Endodermal cell (in vitro differentiated cells): ENCODE results near the gene BMP8B. TPM values are rescaled to one million over a fixed set of nuclear protein-coding genes. Genes with fewer than 3 reads are reported as not detected.

Experiments
- DNase-seq: peaks from one replicate; pipeline ENCODE4 v3.0.0-alpha.2; 2017
- H3K27ac ChIP-seq: 2 replicates; pipeline ENCODE4 v1.5.1; 2013; ENCODE audit warnings: mild to moderate bottlenecking, low read depth, low read length, moderate library complexity
- H3K27me3 ChIP-seq: 2 replicates; pipeline ENCODE4 v1.6.1; 2013; ENCODE audit warnings: mild to moderate bottlenecking, low read length, moderate library complexity; ENCODE audit not compliant: insufficient read depth, control insufficient read depth, poor library complexity, severe bottlenecking
- H3K36me3 ChIP-seq: 2 replicates; pipeline ENCODE4 v1.7.0; 2013; ENCODE audit warnings: mild to moderate bottlenecking, low read length, moderate library complexity; ENCODE audit not compliant: control insufficient read depth, insufficient read depth
- H3K4me1 ChIP-seq: one replicate; pipeline ENCODE4 v1.7.0; 2013; ENCODE audit warnings: low read length; ENCODE audit not compliant: control insufficient read depth, insufficient read depth
- H3K4me3 ChIP-seq: 2 replicates; pipeline ENCODE4 v1.5.1; 2013; ENCODE audit warnings: mild to moderate bottlenecking, low read length, moderate library complexity
- H3K9ac ChIP-seq: 2 replicates; pipeline ENCODE4 v1.6.1; 2013; ENCODE audit warnings: mild to moderate bottlenecking, low read length, moderate library complexity; ENCODE audit not compliant: poor library complexity, severe bottlenecking; ENCODE audit errors: extremely low read depth
- H3K9me3 ChIP-seq: 2 replicates; pipeline ENCODE4 v1.6.1; 2013; ENCODE audit warnings: mild to moderate bottlenecking, low read length, moderate library complexity; ENCODE audit not compliant: control insufficient read depth
- H3K27ac Mint-ChIP-seq: 2 replicates; pipeline ENCODE4 v1.8.0; 2020; ENCODE audit warnings: mixed read lengths
- H3K27me3 Mint-ChIP-seq: 2 replicates; pipeline ENCODE4 v1.8.0; 2021; ENCODE audit warnings: mild to moderate bottlenecking, mixed read lengths; ENCODE audit not compliant: insufficient read depth
- H3K36me3 Mint-ChIP-seq: 2 replicates; pipeline ENCODE4 v1.8.0; 2020; ENCODE audit warnings: low read depth, mixed read lengths
- H3K4me1 Mint-ChIP-seq: 2 replicates; pipeline ENCODE4 v1.8.0; 2020; ENCODE audit warnings: mixed read lengths
- H3K4me3 Mint-ChIP-seq: 2 replicates; pipeline ENCODE4 v1.8.0; 2020; ENCODE audit warnings: mild to moderate bottlenecking, moderate library complexity, mixed read lengths
- H3K9me3 Mint-ChIP-seq: 2 replicates; pipeline ENCODE4 v1.8.0; 2020; ENCODE audit warnings: mild to moderate bottlenecking, mixed read lengths
- WGBS, 2 experiments: methylation state at CpG; one replicate each; pipeline versions ENCODE4 v1.1.5 to v1.1.7; 2013; ENCODE audit warnings: missing lambda C conversion rate in 2 of 2, mixed read lengths in 1 of 2; ENCODE audit not compliant: insufficient coverage in 1 of 2, insufficient read length in 1 of 2; 5-methylcytosine and 5-hydroxymethylcytosine counted together
- long read RNA-seq, 4 experiments: library from polyadenylated mRNA in 2 of 4; library from RNA in 1 of 4; library from capped mRNA in 1 of 4; stranded (forward) in 3 of 4; unstranded in 1 of 4; transcript quantifications; one replicate each; pipeline ENCODE4 v2.0.0, GENCODE V29; 2020 to 2021; ENCODE audit warnings: inconsistent platforms in 1 of 4
- polyA plus RNA-seq, 2 experiments: library from polyadenylated mRNA; stranded (reverse); fragments of 50-300 nt; gene quantifications; one replicate each; pipeline ENCODE4 v1.2.3, GENCODE V29; 2013
- total RNA-seq, 2 donors: library from RNA; stranded (reverse); fragmentation: NEBNext Ultra II Directional in 1 of 2; extraction: Animal tissue kit (Norgen Biotek cat#: 25700) in 1 of 2; gene quantifications; 2 replicates in 1 of 2; 3 replicates in 1 of 2; pipeline ENCODE4 v1.2.1, GENCODE V29; 2021
- TF ChIP-seq, protein P1 (sequence below): fragments of 200-600 bp; sonication (generic); conservative IDR thresholded peaks from 2 replicates; pipeline ENCODE4 v1.5.0; 2021; ENCODE audit warnings: antibody characterized with exemption, mild to moderate bottlenecking

BMP8B gene
- under 1 TPM; 0.13 to 0.29 TPM for total RNA-seq
- polyA plus RNA-seq (2013, experiment 1 of 2): 0.36 TPM
- polyA plus RNA-seq (2013, experiment 2 of 2): 0.33 TPM
- long read RNA-seq, experiment 1: 0 reads
- long read RNA-seq, experiment 2, partial matches to known transcripts: 0 of 1 reads
- long read RNA-seq, experiment 2, other reads (novel, unspliced or antisense): 1 of 1 reads
- long read RNA-seq, experiment 3: 0 reads
- long read RNA-seq, experiment 4: 0 reads

- H3K27me3 Mint-ChIP-seq: peaks cover 79% of the 10 kb centered on the region
- Histone ChIP-seq H3K9me3 (no peaks in the 10 kb centered on the region), H3K27ac (no peak within 1 kb of the TSS), H3K36me3 (no peaks in the 10 kb centered on the region), H3K4me3 (peak within 1 kb of the TSS; percentile 56), H3K4me1 (no peaks in the 10 kb centered on the region), H3K27me3 (peaks cover 83% of the 10 kb centered on the region), H3K9ac (no peak within 1 kb of the TSS)
- 2 to 4% methylated on average over 22 to 91 of the region's 91 CpGs for WGBS, 2 experiments
- no peaks in the 10 kb centered on the region for H3K36me3 Mint-ChIP-seq
- DNase-seq: peak; percentile 85
- H3K27ac Mint-ChIP-seq: no peak within 1 kb of the TSS
- peak within 1 kb of the TSS; percentile 50 for H3K4me3 Mint-ChIP-seq
- TF ChIP-seq, protein P1, sequence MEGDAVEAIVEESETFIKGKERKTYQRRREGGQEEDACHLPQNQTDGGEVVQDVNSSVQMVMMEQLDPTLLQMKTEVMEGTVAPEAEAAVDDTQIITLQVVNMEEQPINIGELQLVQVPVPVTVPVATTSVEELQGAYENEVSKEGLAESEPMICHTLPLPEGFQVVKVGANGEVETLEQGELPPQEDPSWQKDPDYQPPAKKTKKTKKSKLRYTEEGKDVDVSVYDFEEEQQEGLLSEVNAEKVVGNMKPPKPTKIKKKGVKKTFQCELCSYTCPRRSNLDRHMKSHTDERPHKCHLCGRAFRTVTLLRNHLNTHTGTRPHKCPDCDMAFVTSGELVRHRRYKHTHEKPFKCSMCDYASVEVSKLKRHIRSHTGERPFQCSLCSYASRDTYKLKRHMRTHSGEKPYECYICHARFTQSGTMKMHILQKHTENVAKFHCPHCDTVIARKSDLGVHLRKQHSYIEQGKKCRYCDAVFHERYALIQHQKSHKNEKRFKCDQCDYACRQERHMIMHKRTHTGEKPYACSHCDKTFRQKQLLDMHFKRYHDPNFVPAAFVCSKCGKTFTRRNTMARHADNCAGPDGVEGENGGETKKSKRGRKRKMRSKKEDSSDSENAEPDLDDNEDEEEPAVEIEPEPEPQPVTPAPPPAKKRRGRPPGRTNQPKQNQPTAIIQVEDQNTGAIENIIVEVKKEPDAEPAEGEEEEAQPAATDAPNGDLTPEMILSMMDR: no peak
- H3K9me3 Mint-ChIP-seq: no peaks in the 10 kb centered on the region
- peaks cover 2% of the 10 kb centered on the region for H3K4me1 Mint-ChIP-seq
Observed at GRCh38 chr1:39788758-39789570, at the start of gene BMP8B. BMP8B (minus strand) TSS chr1:39788865; CDS start chr1:39788485, 380 bp downstream.

- H3K27me3 Mint-ChIP-seq: no peaks in the 10 kb centered on the region
- Histone ChIP-seq H3K27ac (no peak overlapping the region), H3K9me3 (no peaks in the 10 kb centered on the region), H3K4me3 (no peak overlapping the region), H3K9ac (no peak overlapping the region), H3K27me3 (no peaks in the 10 kb centered on the region), H3K36me3 (peaks cover 42% of the 10 kb centered on the region), H3K4me1 (peaks cover 11% of the 10 kb centered on the region)
- no peaks in the 10 kb centered on the region for H3K9me3 Mint-ChIP-seq
- WGBS, 2 experiments: 96 to 100% methylated on average over 3 of the region's 3 CpGs
- H3K4me1 Mint-ChIP-seq: peaks cover 33% of the 10 kb centered on the region
- TF ChIP-seq, protein P1: no peak
- no peak overlapping the region for H3K27ac Mint-ChIP-seq
- DNase-seq: no peak
- peaks cover 32% of the 10 kb centered on the region for H3K36me3 Mint-ChIP-seq
- H3K4me3 Mint-ChIP-seq: no peak overlapping the region
Observed at GRCh38 chr1:39836595-39837110, 48.0 kb upstream of the BMP8B start.

DNA sequence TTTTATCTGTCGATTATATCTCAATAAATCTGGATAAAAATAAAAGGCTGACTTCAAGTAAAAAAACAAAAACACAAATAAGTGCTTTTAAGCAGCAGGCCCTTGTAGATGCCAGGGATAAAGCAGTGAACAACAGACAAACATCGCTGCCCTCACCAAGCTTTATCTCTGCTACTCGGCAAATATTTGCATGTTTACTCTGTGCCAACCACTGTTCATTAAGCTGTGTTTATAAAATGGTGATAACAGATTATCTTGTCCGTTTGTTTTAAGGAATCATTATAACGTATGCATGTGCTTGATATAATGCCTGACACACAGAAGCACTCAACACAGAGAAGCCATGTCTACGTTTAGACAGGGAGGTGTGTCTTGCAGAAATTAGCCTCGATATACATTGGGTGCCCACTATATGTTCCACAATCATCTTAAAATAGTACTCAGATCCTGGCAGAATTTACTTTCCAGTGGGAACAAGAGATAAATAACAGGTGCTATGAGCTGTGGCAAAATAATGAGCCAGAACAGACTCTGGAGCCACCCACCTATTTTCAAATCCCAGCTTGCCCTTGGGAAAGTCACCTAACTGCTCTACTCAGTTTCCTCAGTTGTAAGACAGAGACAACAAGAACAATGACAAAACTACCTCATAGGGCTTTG, 47.4 kb upstream of the BMP8B start:
- H3K36me3 ChIP-seq: peaks cover 36% of the 10 kb centered on the region
- H3K27me3 ChIP-seq: no peaks in the 10 kb centered on the region
- TF ChIP-seq, protein P1: no peak
- H3K4me3 ChIP-seq: no peak overlapping the region
- H3K9me3 Mint-ChIP-seq: no peaks in the 10 kb centered on the region
- no peak overlapping the region for H3K27ac ChIP-seq
- peaks cover 26% of the 10 kb centered on the region for H3K36me3 Mint-ChIP-seq
- no peaks in the 10 kb centered on the region for H3K27me3 Mint-ChIP-seq
- DNase-seq: no peak
- 92 to 97% methylated on average over 5 to 6 of the region's 7 CpGs for WGBS, 2 experiments
- no peak overlapping the region for H3K9ac ChIP-seq
- peaks cover 11% of the 10 kb centered on the region for H3K4me1 ChIP-seq
- peaks cover 35% of the 10 kb centered on the region for H3K4me1 Mint-ChIP-seq
- H3K9me3 ChIP-seq: no peaks in the 10 kb centered on the region
- H3K4me3 Mint-ChIP-seq: no peak overlapping the region
- no peak overlapping the region for H3K27ac Mint-ChIP-seq
